SK-N-SH (cell line): Measurements from ENCODE around the gene GAS6. TPM values are rescaled to one million over a fixed set of nuclear protein-coding genes. Genes with fewer than 3 reads are reported as not detected.

Experiments used
- CTCF ChIA-PET: fragments of 300-600, 350-600 bp; formaldehyde crosslinking; extraction: SDS; loops from one replicate; lab custom pipeline; 2021; lab: Yijun Ruan, JAX
- POLR2A ChIA-PET: fragments of 350-600 bp; sonication (Branson Sonifier 250); formaldehyde crosslinking; extraction: SDS; loops from one replicate; lab custom pipeline; 2020; ENCODE audit warnings: antibody characterized with exemption, inconsistent platforms; lab: Yijun Ruan, JAX
- DNase-seq: peaks from one replicate; pipeline ENCODE4 v3.0.0; 2012
- H2AFZ ChIP-seq: fragments of 200-600 bp; sonication (generic); 2 replicates; pipeline ENCODE4 v1.8.1; 2016; ENCODE audit warnings: antibody characterized with exemption, mild to moderate bottlenecking, low read depth
- H3F3A ChIP-seq: fragments of 200-600 bp; sonication (generic); replicated peaks from 2 replicates; pipeline ENCODE3; 2016; ENCODE audit warnings: antibody characterized with exemption, mild to moderate bottlenecking; ENCODE audit not compliant: insufficient read depth
- H3K27ac ChIP-seq, 2 experiments: fragments of 200-500 bp in 1 of 2; fragments of 200-600 bp in 1 of 2; sonication (Bioruptor generic) in 1 of 2; sonication (generic), shearing (Covaris generic) in 1 of 2; 2 replicates each; pipeline versions ENCODE4 v1.5.1 to v1.6.1; 2014 to 2016; ENCODE audit warnings: low read depth in 2 of 2, inconsistent platforms in 1 of 2, low read length in 1 of 2, mild to moderate bottlenecking in 1 of 2, mixed read lengths in 1 of 2
- H3K27me3 ChIP-seq: fragments of 200-600 bp; sonication (generic), shearing (Covaris generic); 2 replicates; pipeline ENCODE4 v1.6.1; 2016; ENCODE audit warnings: mixed run types; ENCODE audit not compliant: insufficient read depth
- H3K36me3 ChIP-seq, 2 experiments: fragments of 200-500 bp in 1 of 2; fragments of 200-600 bp in 1 of 2; sonication (Bioruptor generic) in 1 of 2; sonication (generic) in 1 of 2; replicated peaks in 1 of 2; 2 replicates each; pipeline versions ENCODE3 to v1.5.1; 2014 to 2016; ENCODE audit warnings: low read length in 1 of 2, mild to moderate bottlenecking in 1 of 2; ENCODE audit not compliant: insufficient read depth in 2 of 2, control insufficient read depth in 1 of 2
- H3K4me1 ChIP-seq, 2 experiments: fragments of 200-500 bp in 1 of 2; fragments of 200-600 bp in 1 of 2; sonication (Bioruptor generic) in 1 of 2; sonication (generic), shearing (Covaris generic) in 1 of 2; 2 replicates each; pipeline versions ENCODE4 v1.5.1 to v1.6.1; 2014 to 2016; ENCODE audit warnings: low read depth in 1 of 2, low read length in 1 of 2, mixed run types in 1 of 2; ENCODE audit not compliant: insufficient read depth in 2 of 2, control insufficient read depth in 1 of 2
- H3K4me2 ChIP-seq: fragments of 200-600 bp; sonication (generic), shearing (Covaris generic); 2 replicates; pipeline ENCODE4 v1.6.1; 2017; ENCODE audit warnings: mixed run types
- H3K4me3 ChIP-seq, 2 experiments: fragments of 200-500 bp in 1 of 2; fragments of 200-600 bp in 1 of 2; sonication (Bioruptor generic) in 1 of 2; sonication (generic), shearing (Covaris generic) in 1 of 2; 2 replicates each; pipeline versions ENCODE4 v1.5.1 to v1.8.1; 2014 to 2016; ENCODE audit warnings: low read depth in 2 of 2, inconsistent platforms in 1 of 2, low read length in 1 of 2, mild to moderate bottlenecking in 1 of 2, mixed read lengths in 1 of 2, moderate library complexity in 1 of 2
- H3K79me2 ChIP-seq: fragments of 200-600 bp; sonication (generic); 2 replicates; pipeline ENCODE4 v1.8.1; 2017; ENCODE audit warnings: mild to moderate bottlenecking; ENCODE audit not compliant: insufficient read depth
- H3K9ac ChIP-seq: fragments of 200-600 bp; sonication (generic); 2 replicates; pipeline ENCODE4 v1.6.1; 2017; ENCODE audit warnings: mixed run types
- H3K9me2 ChIP-seq: fragments of 200-600 bp; sonication (generic); 2 replicates; pipeline ENCODE4 v1.6.1; 2017; ENCODE audit warnings: mixed run types
- H3K9me3 ChIP-seq: fragments of 200-600 bp; sonication (generic); 2 replicates; pipeline ENCODE4 v1.6.1; 2017; ENCODE audit warnings: mixed run types, mild to moderate bottlenecking, moderate library complexity
- H4K20me1 ChIP-seq: fragments of 200-600 bp; sonication (generic); 2 replicates; pipeline ENCODE4 v1.6.1; 2017; ENCODE audit warnings: mild to moderate bottlenecking, mixed run types; ENCODE audit not compliant: insufficient read depth
- CHD2 ChIP-seq: fragments of 150-350 bp; IDR thresholded peaks from 2 replicates; pipeline ENCODE4 v1.6.1; 2018; ENCODE audit warnings: low read length; ENCODE audit not compliant: partially characterized antibody
- EP300 ChIP-seq, 2 experiments: IDR thresholded peaks; 2 replicates each; pipeline versions ENCODE4 v1.4.0 to v1.6.1; 2012; ENCODE audit warnings: borderline replicate concordance in 1 of 2, low read depth in 1 of 2, low read length in 1 of 2
- EZH2phosphoT487 ChIP-seq: fragments of 200-600 bp; sonication (generic); IDR thresholded peaks from 2 replicates; pipeline ENCODE4 v1.6.1; 2017; ENCODE audit warnings: low read depth, mixed run types, mild to moderate bottlenecking, antibody characterized with exemption, moderate library complexity, borderline replicate concordance
- FOSL2 ChIP-seq: IDR thresholded peaks from 2 replicates; pipeline ENCODE4 v1.4.0; 2012; ENCODE audit warnings: low read depth, mild to moderate bottlenecking, moderate library complexity, borderline replicate concordance
- FOXM1 ChIP-seq: IDR thresholded peaks from 2 replicates; pipeline ENCODE4 v1.4.0; 2012; ENCODE audit warnings: low read depth, mild to moderate bottlenecking
- GABPA ChIP-seq: IDR thresholded peaks from 2 replicates; pipeline ENCODE4 v1.4.0; 2012; ENCODE audit warnings: low read depth, mild to moderate bottlenecking
- GATA2 ChIP-seq: sonication (generic); formaldehyde crosslinking; IDR thresholded peaks from 2 replicates; pipeline ENCODE4 v1.5.0; 2020; ENCODE audit warnings: mild to moderate bottlenecking, missing genetic modification reagents
- JUND ChIP-seq: IDR thresholded peaks from 2 replicates; pipeline ENCODE4 v1.4.0; 2012
- NFIC ChIP-seq: IDR thresholded peaks from 2 replicates; pipeline ENCODE4 v1.4.0; 2012; ENCODE audit warnings: borderline replicate concordance
- POLR2AphosphoS5 ChIP-seq: IDR thresholded peaks from 2 replicates; pipeline ENCODE4 v1.6.1; 2012; ENCODE audit warnings: low read depth, low read length
- RCOR1 ChIP-seq: fragments of 150-350 bp; IDR thresholded peaks from 2 replicates; pipeline ENCODE4 v1.6.1; 2017; ENCODE audit warnings: antibody characterized with exemption, low read length
- SIN3A ChIP-seq: IDR thresholded peaks from 2 replicates; pipeline ENCODE4 v1.6.1; 2012; ENCODE audit warnings: low read depth, mild to moderate bottlenecking, low read length, moderate library complexity, borderline replicate concordance
- SMC3 ChIP-seq: IDR thresholded peaks from 2 replicates; pipeline ENCODE4 v1.6.1; 2012; ENCODE audit warnings: low read depth, low read length, improper control_type of control experiment
- TEAD4 ChIP-seq: IDR thresholded peaks from 2 replicates; pipeline ENCODE4 v1.4.0; 2012; ENCODE audit warnings: mild to moderate bottlenecking, borderline replicate concordance; ENCODE audit not compliant: insufficient read depth
- YY1 ChIP-seq: IDR thresholded peaks from 2 replicates; pipeline ENCODE4 v1.4.0; 2012; ENCODE audit warnings: low read depth, mild to moderate bottlenecking
- WGBS: methylation state at CpG from one replicate; pipeline ENCODE4 v1.1.6; 2017; ENCODE audit warnings: low lambda C conversion rate; 5-methylcytosine and 5-hydroxymethylcytosine counted together
- polyA plus RNA-seq, 3 experiments: library from polyadenylated mRNA; depleted of rRNA; stranded (reverse); fragments of >200 nt; gene quantifications; 2 replicates each; pipeline ENCODE4 v1.2.3, GENCODE V29; 2012
- TF ChIP-seq, protein P1 (sequence below): IDR thresholded peaks from 2 replicates; pipeline ENCODE4 v1.4.0; 2012; ENCODE audit warnings: low read depth, borderline replicate concordance
- TF ChIP-seq, protein P2 (sequence below): fragments of 150-350 bp; IDR thresholded peaks from 2 replicates; pipeline ENCODE4 v1.6.1; 2017; ENCODE audit warnings: antibody characterized with exemption, low read length, low read depth, borderline replicate concordance
- TF ChIP-seq, protein P3 (sequence below): IDR thresholded peaks from 2 replicates; pipeline ENCODE4 v1.4.0; 2012; ENCODE audit warnings: low read depth, borderline replicate concordance
- TF ChIP-seq, protein P4 (sequence below): fragments of 200-600 bp; sonication (generic); IDR thresholded peaks from 2 replicates; pipeline ENCODE4 v1.6.1; 2017; ENCODE audit warnings: antibody characterized with exemption, mild to moderate bottlenecking, moderate library complexity

The GAS6 gene
- polyA plus RNA-seq, 1 of the 3 experiments (the other 2 are of a cell fraction), result 380 TPM

DNA sequence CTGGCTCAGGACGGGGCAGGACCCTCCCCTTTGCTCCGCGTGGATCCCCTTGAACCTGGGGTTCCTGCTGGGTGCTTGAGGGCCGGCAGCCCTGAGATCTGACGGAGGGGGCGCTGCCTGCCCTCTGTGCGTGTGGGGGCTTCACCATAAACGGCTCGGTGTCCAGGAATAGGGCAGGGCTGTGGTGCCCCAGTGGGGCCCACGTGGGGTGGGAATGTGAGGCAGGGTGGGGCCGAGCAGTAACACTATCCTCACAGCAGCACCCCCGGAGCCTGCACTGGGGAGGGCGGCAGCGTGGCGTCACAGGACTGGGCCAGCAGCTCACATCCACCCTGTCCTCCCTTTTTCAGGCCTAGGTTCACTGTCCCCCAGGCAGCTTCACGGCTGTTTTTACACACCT lies 38.0 kb downstream of the GAS6 start:
- no peaks in the 10 kb centered on the region for H3K79me2 ChIP-seq
- TF ChIP-seq RCOR1 (no peak), TEAD4 (no peak), CHD2 (no peak), EP300 (IDR thresholded peaks at IDR 0.05; ENCODE audit: borderline replicate concordance in 1 of 2, low read depth in 1 of 2, low read length in 1 of 2) (no peak)
- TF ChIP-seq, protein P1, sequence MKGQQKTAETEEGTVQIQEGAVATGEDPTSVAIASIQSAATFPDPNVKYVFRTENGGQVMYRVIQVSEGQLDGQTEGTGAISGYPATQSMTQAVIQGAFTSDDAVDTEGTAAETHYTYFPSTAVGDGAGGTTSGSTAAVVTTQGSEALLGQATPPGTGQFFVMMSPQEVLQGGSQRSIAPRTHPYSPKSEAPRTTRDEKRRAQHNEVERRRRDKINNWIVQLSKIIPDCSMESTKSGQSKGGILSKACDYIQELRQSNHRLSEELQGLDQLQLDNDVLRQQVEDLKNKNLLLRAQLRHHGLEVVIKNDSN, result no peak
- TF ChIP-seq, protein P2, sequence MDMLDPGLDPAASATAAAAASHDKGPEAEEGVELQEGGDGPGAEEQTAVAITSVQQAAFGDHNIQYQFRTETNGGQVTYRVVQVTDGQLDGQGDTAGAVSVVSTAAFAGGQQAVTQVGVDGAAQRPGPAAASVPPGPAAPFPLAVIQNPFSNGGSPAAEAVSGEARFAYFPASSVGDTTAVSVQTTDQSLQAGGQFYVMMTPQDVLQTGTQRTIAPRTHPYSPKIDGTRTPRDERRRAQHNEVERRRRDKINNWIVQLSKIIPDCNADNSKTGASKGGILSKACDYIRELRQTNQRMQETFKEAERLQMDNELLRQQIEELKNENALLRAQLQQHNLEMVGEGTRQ, result no peak
- TF ChIP-seq, protein P3, sequence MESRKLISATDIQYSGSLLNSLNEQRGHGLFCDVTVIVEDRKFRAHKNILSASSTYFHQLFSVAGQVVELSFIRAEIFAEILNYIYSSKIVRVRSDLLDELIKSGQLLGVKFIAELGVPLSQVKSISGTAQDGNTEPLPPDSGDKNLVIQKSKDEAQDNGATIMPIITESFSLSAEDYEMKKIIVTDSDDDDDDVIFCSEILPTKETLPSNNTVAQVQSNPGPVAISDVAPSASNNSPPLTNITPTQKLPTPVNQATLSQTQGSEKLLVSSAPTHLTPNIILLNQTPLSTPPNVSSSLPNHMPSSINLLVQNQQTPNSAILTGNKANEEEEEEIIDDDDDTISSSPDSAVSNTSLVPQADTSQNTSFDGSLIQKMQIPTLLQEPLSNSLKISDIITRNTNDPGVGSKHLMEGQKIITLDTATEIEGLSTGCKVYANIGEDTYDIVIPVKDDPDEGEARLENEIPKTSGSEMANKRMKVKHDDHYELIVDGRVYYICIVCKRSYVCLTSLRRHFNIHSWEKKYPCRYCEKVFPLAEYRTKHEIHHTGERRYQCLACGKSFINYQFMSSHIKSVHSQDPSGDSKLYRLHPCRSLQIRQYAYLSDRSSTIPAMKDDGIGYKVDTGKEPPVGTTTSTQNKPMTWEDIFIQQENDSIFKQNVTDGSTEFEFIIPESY, result no peak
- POLR2A ChIA-PET, result no interaction called here
- no peaks in the 10 kb centered on the region for H3K9me2 ChIP-seq
- DNase-seq, result no peak
- CTCF ChIA-PET, result no interaction called here
- 100% methylated on average over 1 of the region's 16 CpGs for WGBS
- no peak overlapping the region for H3K4me2 ChIP-seq
- no peak overlapping the region for H3K4me3 ChIP-seq
- peaks cover 23% of the 10 kb centered on the region for H3F3A ChIP-seq
- H3K27ac ChIP-seq, result no peak overlapping the region
- H4K20me1 ChIP-seq, result no peaks in the 10 kb centered on the region
- H3K36me3 ChIP-seq, result peaks cover 0 to 38% of the 10 kb centered on the region in 2 experiments
- H3K9me3 ChIP-seq, result no peaks in the 10 kb centered on the region
- no peaks in the 10 kb centered on the region for H3K27me3 ChIP-seq
- no peak overlapping the region for H3K9ac ChIP-seq
- peaks cover 12 to 21% of the 10 kb centered on the region in 2 experiments; a peak in 3 of 4 replicates for H3K4me1 ChIP-seq
- H2AFZ ChIP-seq, result no peak overlapping the region

DNA sequence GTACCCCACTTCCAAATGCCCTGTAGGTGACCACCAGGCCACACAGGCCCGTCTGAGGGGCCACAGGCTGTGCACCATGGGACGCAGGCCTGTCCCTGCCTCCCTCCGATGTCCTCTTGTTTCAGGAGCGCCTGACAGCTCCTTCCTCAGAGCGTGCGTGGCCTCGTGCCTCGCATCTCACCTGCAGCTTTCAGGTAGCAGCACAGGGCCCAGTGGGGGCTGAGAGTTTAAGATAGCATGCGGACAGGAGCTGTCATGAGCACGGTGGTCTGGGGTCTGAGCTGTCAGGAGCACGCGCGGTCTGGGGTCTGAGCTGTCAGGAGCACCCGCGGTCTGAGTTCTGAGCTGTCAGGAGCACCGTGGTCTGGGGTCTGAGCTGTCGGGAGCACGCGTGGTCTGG lies 40.1 kb downstream of the GAS6 start:
- 99% methylated on average over 12 of the region's 19 CpGs for WGBS

More for the DNA sequence above, 40.1 kb downstream of the GAS6 start:
- Histone ChIP-seq H3F3A (peaks cover 33% of the 10 kb centered on the region), H3K27ac (no peak overlapping the region), H3K9me3 (no peaks in the 10 kb centered on the region), H3K9me2 (no peaks in the 10 kb centered on the region), H3K79me2 (no peaks in the 10 kb centered on the region; the same call in 1 of the 2 replicates), H3K9ac (no peak overlapping the region), H2AFZ (no peak overlapping the region), H3K36me3 (peaks cover 0 to 41% of the 10 kb centered on the region in 2 experiments), H3K27me3 (no peaks in the 10 kb centered on the region), H3K4me1 (peaks cover 22 to 38% of the 10 kb centered on the region in 2 experiments; a peak in 3 of 4 replicates), H4K20me1 (no peaks in the 10 kb centered on the region), H3K4me3 (no peak overlapping the region), H3K4me2 (no peak overlapping the region)
- DNase-seq, result no peak
- CTCF ChIA-PET, result no interaction called here
- TF ChIP-seq SMC3 (no peak), SIN3A (no peak), JUND (no peak), EP300 (IDR thresholded peaks at IDR 0.05; ENCODE audit: borderline replicate concordance in 1 of 2, low read depth in 1 of 2, low read length in 1 of 2) (no peak), YY1 (no peak), EZH2phosphoT487 (no peak), POLR2AphosphoS5 (no peak), GABPA (no peak), GATA2 (CRISPR knock-in tag) (no peak), FOXM1 (no peak), FOSL2 (no peak), NFIC (no peak)
- TF ChIP-seq, protein P4, sequence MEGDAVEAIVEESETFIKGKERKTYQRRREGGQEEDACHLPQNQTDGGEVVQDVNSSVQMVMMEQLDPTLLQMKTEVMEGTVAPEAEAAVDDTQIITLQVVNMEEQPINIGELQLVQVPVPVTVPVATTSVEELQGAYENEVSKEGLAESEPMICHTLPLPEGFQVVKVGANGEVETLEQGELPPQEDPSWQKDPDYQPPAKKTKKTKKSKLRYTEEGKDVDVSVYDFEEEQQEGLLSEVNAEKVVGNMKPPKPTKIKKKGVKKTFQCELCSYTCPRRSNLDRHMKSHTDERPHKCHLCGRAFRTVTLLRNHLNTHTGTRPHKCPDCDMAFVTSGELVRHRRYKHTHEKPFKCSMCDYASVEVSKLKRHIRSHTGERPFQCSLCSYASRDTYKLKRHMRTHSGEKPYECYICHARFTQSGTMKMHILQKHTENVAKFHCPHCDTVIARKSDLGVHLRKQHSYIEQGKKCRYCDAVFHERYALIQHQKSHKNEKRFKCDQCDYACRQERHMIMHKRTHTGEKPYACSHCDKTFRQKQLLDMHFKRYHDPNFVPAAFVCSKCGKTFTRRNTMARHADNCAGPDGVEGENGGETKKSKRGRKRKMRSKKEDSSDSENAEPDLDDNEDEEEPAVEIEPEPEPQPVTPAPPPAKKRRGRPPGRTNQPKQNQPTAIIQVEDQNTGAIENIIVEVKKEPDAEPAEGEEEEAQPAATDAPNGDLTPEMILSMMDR, result no peak
- POLR2A ChIA-PET, result no interaction called here
